Measurements from ENCODE around the gene ATP8B1.

The ATP8B1 gene

DNA sequence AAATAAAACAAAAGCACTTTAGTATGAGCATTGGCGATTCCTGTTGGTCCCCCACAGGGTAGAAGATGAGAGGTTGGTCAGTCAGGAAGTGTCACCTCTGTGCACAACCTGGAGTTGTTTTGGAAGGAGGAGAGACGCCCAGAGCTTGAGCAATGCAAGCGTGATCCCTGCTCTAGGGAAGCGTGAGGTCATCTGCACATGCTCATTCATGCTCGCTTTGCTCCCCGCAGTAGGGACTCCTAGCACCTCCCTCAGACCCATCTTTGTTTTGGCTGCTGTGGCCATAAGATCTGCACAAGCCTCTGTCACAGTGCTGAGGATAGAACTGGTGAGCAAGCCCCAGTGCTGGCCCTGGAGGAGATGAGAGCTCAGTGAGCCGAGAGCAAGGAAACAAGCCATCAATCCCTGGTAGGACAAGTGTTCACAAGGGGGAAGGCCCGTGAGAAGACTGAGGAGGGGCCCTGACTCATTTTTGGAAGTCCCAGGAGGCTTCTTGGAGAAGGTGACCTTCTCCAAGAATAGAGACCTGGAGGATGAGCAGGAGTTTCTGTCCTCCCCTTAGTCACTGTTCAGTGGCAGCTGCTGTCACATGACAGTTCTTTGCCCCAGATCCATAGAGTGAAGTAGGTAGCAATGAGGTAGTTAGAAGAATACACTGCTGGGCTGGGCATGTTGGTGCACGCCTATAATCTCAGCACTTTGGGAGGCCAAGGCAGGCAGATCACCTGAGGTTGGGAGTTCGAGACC lies 13.3 kb upstream of the ATP8B1 start:
- DNase-seq = no peak

GRCh38 chr18:57814555-57814954 lies 11.4 kb upstream of the ATP8B1 start:
- DNase-seq = no peak

DNA sequence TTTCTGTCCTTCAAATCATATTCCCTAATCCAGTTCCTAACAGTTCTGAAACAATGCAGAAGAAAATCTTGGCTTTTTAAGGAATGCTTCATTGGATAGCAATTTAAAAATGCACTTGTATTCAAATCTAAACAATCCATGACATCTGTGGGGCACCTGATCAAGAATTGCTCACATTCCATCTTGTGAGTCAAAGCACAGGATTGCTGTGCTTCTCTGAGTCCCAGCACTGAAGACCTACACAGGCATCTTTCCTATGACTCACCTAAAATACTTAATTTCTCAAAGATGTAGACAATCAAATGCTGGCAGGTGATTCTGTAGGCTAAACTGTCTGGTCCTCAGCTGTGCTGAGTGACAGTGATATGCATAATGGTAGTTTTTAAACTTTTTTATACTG lies 10.1 kb upstream of the ATP8B1 start:
- no peak for DNase-seq

- no peak for DNase-seq
Measured at GRCh38 chr18:57812126-57812477, 9.0 kb upstream of the ATP8B1 start.

GRCh38 chr18:57811477-57812125 lies 8.5 kb upstream of the ATP8B1 start:
- no peak for DNase-seq

DNA sequence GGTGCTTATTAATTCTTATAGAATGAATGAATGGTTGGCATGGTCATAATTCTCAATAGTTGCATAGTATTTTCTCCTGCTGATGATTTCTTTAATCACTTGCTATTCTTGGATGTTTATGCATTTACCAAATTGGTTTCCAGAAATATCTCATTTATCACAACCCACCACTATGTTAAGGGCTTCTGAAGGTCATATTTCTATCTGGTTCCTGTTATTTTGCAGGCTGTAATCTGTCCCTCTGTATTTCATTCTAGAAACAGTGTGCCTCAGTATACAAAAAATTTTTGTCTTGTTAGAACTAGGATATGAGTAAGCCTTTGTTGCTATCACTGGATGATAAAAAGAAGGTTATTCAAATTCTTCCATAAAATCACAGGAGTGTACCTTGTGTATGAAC lies 6.1 kb upstream of the ATP8B1 start:
- no peak for DNase-seq

- DNase-seq = no peak
Measured at GRCh38 chr18:57807336-57808117, 4.4 kb upstream of the ATP8B1 start.

DNA sequence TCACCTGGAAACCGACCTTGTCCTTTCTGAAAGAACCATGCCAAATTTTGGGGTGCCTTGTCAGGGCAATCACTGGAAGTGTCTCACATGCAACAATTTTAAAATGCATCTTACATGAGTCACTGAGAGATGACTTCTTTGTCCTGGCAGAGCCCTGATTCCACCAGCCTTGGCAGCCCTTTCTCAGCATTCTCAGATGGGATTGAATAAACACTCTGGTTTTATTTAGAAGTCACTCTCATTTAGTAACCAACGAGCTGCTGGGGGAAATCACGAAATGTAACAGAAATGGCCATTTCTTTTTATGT lies 3.8 kb upstream of the ATP8B1 start:
- DNase-seq = no peak

GRCh38 chr18:57806201-57806977 lies 3.3 kb upstream of the ATP8B1 start:
- DNase-seq = no peak

DNA sequence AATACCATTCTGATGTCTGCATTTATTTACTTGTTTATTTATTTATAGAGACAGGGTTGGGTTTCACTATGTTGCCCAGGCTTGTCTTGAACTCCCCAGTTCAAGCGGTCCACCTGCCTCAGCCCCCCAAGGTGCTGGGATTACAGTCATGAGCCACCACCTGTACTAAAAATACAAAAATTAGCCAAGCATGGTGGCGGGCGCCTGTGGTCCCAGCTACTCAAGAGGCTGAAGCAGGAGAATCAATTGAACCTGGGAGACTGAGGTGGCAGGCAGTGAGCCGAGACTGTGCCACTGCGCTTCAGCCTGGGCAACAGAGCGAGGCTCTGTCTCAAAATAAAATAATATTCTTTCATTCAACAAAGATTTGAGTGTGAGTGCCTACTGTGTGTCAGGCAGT lies 2.0 kb upstream of the ATP8B1 start:
- no peak for DNase-seq

DNA sequence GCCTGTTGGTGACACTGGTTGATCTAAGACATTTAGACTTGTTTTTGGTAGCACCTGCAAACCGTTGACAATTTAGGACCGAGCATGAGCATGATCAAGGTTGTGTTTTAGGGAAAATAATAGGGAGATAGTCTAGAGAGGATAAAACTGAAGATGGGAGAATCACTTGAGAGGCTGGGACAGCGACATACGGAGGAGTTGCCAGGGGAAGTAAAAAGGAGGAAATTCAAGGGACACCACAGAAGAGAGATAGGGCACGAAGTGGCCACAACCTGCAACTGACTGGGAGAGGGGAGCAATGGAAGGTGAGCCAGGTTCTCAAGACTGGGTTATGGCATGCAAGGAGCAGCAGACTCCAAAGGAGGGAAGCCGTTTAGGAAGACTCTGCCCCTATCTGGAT lies 1.4 kb upstream of the ATP8B1 start:
- no peak for DNase-seq

DNA sequence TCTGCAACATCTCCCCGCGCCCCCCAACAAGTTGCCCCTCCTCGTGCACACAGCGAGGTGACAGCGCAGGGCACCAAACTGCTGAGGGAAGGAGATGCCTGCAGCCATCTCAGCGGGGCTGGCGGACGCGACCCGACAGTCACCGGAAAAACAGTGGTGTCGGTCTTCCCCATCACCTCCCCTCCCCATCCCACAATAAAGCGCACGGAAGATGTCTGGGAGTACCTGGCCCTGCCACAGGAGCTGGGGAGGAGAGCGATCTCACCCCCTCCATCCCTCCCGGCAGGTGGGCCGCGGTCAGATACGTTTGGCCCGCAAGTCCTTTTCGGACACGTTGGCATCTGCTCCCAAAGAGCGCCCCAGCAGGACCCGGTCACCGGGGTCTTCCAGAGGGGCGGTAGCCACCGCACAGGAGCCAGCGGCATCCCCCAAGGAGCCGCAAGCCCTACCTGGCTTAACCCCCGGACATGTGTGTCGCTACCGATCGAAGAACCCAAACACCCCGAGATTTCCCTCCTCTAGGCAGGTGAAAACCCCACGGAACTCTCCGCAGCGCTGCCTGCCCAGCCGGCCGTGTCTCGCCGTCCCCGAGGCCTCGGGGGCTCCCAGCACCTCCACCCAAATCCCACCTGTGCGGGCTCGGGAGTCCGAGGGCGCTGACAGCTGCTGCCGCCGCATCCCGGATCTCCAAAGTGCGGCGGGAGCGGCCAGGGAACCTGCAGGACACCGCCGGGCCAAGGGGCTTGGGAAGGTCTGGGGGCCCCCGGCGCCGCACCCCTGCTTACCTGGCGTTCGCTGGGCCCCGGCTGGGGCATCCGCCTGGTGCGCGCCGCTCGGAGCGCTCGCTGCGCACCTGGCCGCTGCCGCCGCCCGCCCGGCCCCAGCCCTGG lies 657 bp downstream of the ATP8B1 start:
- DNase-seq = no peak

GRCh38 chr18:57801761-57802212 lies 1.3 kb downstream of the ATP8B1 start:
- no peak for DNase-seq

- DNase-seq = no peak
Measured at GRCh38 chr18:57801325-57801724, 1.8 kb downstream of the ATP8B1 start.

- no peak for DNase-seq
Measured at GRCh38 chr18:57798713-57799373, 4.3 kb downstream of the ATP8B1 start.

DNA sequence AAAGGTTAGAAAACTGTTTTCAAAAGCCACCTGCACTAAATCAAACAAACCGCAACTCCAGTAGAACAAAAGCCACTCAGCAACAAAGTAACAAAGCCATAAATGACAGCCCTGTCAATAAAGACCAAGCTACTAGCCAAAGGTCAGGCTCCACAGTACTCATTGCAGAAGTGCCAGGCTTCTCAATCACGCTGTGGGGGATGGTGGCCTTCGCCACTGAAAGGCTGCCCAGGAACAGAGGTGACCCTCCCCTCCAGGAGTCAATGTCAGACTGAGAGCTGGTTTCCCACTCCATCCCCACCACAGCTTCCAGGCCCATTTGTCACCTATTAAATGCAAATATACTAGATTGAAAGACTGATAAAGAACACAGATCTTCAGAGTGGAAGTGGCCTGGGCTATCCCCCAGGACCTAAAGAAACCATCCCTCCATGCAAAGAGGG lies 5.9 kb downstream of the ATP8B1 start:
- no peak for DNase-seq

DNA sequence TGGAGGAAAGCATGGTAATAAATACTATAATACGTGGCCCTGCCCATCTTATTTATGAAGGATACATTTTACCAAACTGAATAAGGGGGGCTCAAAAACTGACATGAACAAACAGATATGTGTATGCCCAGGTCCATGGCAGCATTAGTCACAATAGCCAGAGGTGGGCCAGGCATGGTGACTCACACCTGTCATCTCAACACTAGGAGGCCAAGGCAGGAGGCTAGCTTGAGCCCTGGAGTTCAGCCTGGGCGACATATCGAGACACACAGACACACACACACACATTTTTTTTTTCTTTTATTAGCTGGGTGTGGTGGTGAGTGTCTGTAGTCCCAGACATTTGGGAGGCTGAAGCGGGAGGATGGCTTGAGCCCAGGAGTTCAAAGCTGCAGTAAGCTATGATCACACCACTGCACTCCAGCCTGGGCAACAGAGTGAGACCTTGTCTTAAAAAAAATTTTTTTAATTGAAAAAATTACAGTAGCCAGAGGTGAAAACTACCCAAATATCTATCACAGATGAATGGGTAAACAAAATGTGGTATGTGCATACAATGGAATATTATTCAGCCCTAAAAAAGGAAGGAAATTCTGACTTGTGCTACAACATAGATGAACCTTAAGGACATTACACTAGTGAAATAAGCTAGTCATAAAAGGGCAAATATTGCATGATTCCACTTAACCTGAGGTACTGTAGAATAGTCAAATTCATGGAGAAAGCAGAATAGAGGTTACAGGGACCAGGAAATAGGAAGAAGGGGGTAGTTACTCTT lies 8.0 kb downstream of the ATP8B1 start:
- DNase-seq = no peak

- DNase-seq = no peak
Measured at GRCh38 chr18:57793302-57793986, 9.7 kb downstream of the ATP8B1 start.

DNA sequence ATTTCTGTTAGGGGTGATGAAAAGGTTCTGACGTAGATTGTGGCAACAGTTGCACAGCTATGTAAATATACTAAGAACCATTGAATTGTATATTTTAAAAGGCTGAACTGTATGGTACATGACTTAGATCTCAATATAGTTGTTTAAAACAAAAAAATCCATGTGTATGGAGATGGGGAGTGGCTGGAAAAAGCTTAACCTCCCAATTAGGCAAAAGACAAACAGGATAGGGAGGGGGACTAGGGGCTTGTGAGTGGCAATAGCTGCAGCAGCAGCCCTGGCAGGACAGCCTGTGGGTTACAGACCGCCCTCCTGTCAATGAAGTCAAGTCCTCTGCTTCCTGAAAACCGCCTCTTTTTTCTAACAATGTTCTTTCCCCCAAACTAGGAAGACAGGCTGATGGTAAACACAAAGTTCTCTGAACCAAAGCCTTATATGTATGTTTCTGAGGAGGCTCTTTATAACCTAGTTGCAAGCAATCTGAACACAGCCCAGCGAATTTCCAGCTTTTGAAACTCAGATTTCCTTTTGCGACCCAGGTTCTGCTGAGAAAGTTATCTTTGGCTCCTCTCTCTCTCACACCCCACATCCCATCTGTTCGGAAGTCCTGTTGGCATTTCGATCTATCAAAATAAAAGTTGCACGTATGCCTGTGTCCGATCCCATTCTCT lies 10.3 kb downstream of the ATP8B1 start:
- DNase-seq = no peak

- no peak for DNase-seq
Measured at GRCh38 chr18:57791911-57792310, 11.2 kb downstream of the ATP8B1 start.

All from activated CD8-positive, alpha-beta memory T cell treated with anti-CD3 and anti-CD28 coated beads, Interleukin-2, amount 50 U/mL, for 4 hours (primary cell).